Left renal cortex interstitium (tissue), 4 donors: ENCODE data around the gene ANO8. TPM values are rescaled to one million over a fixed set of nuclear protein-coding genes. Genes with fewer than 3 reads are reported as not detected.
"Not testable (repeated sequence)": the region's sequence is repeated elsewhere in the genome, so short reads cannot be mapped to it uniquely, and the experiment has no call there.

Source experiments
- DNase-seq, 4 donors: peaks; one replicate each; pipeline ENCODE4 v3.0.0-alpha.2; 2013; ENCODE audit warnings: low read depth in 4 of 4, low spot score in 2 of 4, missing footprints in 1 of 4
- polyA plus RNA-seq, 4 donors: library from polyadenylated mRNA; unstranded; fragments of 120-200 nt; gene quantifications; one replicate each; pipeline ENCODE4 v1.2.1, GENCODE V29; 2013; ENCODE audit not compliant: insufficient read length in 4 of 4

ANO8 gene
- polyA plus RNA-seq, 4 donors = 8.3 to 21.1 (median 13.1) TPM

DNA sequence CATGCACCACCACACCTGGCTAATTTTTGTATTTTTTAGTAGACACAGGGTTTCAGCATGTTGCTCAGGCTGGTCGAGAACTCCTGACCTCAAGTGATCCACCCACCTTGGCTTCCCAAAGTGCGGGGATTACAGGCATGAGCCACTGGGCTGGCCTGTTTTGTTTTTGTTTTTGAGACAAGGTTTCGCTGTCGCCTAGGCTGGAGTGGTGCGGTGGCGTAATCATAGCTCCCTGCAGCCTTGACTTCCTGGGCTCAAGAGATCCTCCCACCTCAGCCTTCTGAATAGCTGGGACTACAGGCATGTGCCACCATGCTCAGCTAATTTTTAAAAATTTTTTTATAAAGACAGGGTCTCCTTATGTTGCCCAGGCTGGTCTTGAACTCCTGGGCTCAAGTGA, 39.1 kb downstream of the ANO8 start:
- not testable (repeated sequence) for DNase-seq

DNA sequence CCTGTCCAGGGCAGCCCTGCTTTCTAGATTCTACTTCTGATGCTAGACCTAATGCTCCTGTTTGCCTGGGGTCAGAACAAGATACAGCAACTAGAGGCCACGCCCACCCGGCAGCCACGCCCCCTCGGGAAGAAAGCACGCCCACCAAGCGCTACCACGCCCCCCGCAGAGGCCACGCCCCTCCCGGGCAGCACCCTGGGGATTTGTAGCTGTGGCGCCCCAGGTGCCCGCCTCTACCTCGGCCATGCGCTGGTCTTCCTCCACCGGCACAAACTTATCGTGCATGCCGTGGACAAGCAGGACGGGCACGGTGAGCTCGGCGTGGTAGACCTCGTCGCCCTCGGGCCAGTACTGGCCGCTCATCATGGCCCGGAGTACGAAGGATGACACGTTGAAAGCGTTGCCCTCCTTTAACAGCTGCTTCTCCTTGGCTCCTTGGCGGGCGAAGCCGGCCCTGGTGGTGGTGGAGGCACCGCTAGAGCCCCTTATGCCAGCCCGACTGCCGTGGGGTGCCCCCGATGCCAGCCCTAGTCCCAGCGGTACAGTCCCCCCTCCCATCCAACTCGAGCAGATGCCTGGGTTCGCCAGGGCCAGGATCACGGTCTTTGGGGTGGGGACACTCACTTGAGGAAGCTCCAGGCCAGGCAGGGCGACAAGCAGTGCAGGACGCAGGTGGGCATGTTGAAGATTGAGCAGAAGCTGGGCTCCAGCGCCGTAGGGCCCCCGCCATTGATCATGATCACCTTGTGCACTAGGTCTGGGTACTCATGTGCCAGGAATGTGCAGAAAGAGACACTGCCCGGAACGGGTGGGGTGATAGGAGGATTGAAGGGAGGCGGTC, 40.4 kb downstream of the ANO8 start:
- no peak for DNase-seq

DNA sequence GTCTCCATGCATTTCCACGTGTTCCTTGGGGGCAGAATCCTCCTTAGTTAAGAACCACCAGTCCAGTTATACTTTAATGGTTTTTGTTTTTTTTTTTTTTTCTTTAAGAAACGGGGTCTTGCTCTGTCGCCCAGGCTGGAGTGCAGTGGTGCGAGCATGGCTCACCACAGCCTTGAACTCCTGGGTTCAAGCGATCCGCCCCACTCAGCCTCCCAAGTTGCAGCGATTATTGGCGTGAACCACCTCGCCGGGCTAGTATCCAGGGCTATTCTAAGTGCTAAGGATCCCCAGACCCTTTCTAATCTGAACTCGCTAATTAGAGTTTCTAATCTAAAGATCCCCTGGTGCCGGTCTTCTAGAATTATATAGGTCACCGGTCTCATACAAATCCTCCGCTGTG, 41.0 kb downstream of the ANO8 start:
- no peak for DNase-seq

- DNase-seq = peak in 1 of 4 donors; percentile 58
Observed at GRCh38 chr19:17292301-17293074, 42.2 kb downstream of the ANO8 start.

DNA sequence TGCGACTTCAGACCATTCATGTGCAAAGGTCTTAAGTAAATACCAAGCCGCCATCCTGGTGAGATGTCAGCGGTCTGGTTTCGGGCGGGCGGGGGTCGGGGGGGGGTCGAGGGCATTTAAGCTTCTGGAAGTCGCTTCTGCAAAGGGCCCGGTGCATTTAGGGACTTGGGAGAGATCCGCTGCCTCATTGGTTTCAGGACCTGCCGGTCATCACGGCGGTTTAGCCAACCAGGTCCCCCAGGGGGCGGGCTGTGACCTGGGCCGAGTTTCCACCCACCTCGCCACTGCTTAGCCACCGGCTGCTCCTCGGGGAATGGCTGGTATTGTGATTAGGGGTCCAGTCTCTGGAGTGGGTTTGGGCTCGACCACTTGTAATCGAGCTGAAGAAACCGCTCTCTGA, 45.2 kb downstream of the ANO8 start:
- peak in 1 of 4 donors; percentile 57 for DNase-seq

GRCh38 chr19:17286752-17287151, 47.9 kb downstream of the ANO8 start:
- no peak for DNase-seq

GRCh38 chr19:17286263-17286662, 48.4 kb downstream of the ANO8 start:
- no peak for DNase-seq

GRCh38 chr19:17285415-17286135, 49.1 kb downstream of the ANO8 start:
- no peak for DNase-seq

GRCh38 chr19:17283504-17283996, 51.1 kb downstream of the ANO8 start:
- DNase-seq = no peak

GRCh38 chr19:17282488-17283125, 52.0 kb downstream of the ANO8 start:
- DNase-seq = peak in 1 of 4 donors; percentile 55

- no peak for DNase-seq
Observed at GRCh38 chr19:17281391-17282304, 53.0 kb downstream of the ANO8 start, which contains the start of gene ANKLE1. ANKLE1 (plus strand) TSS chr19:17281901; CDS start chr19:17281921, 20 bp downstream.

- DNase-seq = no peak
Observed at GRCh38 chr19:17279436-17279835, 55.2 kb downstream of the ANO8 start.

- DNase-seq = no peak
Observed at GRCh38 chr19:17275441-17276175, 59.0 kb downstream of the ANO8 start.

GRCh38 chr19:17274892-17275291, 59.8 kb downstream of the ANO8 start:
- DNase-seq = not testable (repeated sequence)
